Measurements from ENCODE around the gene NEDD4.

The NEDD4 gene

DNA sequence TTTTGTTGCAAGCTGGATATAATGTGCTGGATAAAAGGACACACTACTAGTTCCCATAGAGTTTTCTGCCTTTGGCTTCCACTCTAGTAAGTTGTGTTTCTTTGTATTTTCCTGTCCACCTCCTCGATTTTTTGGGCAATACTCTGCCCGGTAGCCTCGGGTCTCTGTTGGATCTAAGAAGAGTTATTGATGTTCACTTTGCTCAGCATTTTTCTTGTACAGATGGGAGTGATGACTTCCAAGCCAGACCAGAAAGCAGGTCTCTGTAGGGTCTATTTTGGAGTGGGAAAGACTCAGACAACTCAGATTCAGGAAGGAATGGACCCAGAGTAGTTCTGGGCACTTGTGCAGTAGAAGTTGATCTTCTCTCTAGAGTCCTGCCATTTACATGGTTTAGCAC is 214.5 kb downstream of the NEDD4 start:
- DNase-seq (ENCODE audit: low spot score): no peak
